ENCODE data around the gene AHDC1.

DNA sequence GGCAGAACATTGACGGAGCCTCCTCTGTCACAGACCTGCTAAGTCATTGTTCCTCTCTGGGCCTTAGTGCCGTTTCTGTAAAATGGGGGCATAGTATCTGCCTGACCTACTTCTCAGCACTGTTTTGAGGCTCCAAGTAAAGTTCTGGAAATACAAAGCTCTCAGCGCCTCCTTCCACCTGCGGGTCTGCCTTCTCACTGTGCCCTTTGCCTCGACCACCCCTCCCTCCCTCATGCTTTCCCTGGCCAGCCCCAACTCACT lies 98.6 kb downstream of the AHDC1 start:
- TF ChIP-seq, protein P1, sequence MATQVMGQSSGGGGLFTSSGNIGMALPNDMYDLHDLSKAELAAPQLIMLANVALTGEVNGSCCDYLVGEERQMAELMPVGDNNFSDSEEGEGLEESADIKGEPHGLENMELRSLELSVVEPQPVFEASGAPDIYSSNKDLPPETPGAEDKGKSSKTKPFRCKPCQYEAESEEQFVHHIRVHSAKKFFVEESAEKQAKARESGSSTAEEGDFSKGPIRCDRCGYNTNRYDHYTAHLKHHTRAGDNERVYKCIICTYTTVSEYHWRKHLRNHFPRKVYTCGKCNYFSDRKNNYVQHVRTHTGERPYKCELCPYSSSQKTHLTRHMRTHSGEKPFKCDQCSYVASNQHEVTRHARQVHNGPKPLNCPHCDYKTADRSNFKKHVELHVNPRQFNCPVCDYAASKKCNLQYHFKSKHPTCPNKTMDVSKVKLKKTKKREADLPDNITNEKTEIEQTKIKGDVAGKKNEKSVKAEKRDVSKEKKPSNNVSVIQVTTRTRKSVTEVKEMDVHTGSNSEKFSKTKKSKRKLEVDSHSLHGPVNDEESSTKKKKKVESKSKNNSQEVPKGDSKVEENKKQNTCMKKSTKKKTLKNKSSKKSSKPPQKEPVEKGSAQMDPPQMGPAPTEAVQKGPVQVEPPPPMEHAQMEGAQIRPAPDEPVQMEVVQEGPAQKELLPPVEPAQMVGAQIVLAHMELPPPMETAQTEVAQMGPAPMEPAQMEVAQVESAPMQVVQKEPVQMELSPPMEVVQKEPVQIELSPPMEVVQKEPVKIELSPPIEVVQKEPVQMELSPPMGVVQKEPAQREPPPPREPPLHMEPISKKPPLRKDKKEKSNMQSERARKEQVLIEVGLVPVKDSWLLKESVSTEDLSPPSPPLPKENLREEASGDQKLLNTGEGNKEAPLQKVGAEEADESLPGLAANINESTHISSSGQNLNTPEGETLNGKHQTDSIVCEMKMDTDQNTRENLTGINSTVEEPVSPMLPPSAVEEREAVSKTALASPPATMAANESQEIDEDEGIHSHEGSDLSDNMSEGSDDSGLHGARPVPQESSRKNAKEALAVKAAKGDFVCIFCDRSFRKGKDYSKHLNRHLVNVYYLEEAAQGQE (IDR thresholded peaks at IDR 0.05; ENCODE audit: low read depth): no peak
- no peak for TF ChIP-seq RAD21 (IDR thresholded peaks at IDR 0.05; ENCODE audit: low read depth)
- TF ChIP-seq EGR1 (IDR thresholded peaks at IDR 0.05): no peak
- TF ChIP-seq FOXM1 (IDR thresholded peaks at IDR 0.05; ENCODE audit: borderline replicate concordance, low read depth): no peak
- no peak for TF ChIP-seq TAF1 (IDR thresholded peaks at IDR 0.05; ENCODE audit: low read depth)
- no peak for TF ChIP-seq ZBTB7A (IDR thresholded peaks at IDR 0.05; ENCODE audit: low read depth)
- TF ChIP-seq TEAD4 (IDR thresholded peaks at IDR 0.05): no peak
- no peak for TF ChIP-seq TCF12 (IDR thresholded peaks at IDR 0.05; ENCODE audit: low read depth)
- no peak for TF ChIP-seq EP300 (IDR thresholded peaks at IDR 0.05; ENCODE audit: borderline replicate concordance)
- TF ChIP-seq, protein P2, sequence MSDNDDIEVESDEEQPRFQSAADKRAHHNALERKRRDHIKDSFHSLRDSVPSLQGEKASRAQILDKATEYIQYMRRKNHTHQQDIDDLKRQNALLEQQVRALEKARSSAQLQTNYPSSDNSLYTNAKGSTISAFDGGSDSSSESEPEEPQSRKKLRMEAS (IDR thresholded peaks at IDR 0.05): no peak
- no peak for TF ChIP-seq YY1 (IDR thresholded peaks at IDR 0.05; ENCODE audit: low read depth)
- TF ChIP-seq CEBPB (IDR thresholded peaks at IDR 0.05): no peak
- TF ChIP-seq CREB1 (IDR thresholded peaks at IDR 0.05; ENCODE audit: low read depth): no peak

Measured in Ishikawa (cell line).